Sigmoid colon (tissue), 7 donors: ENCODE measurements around the gene INTS3. TPM values are rescaled to one million over a fixed set of nuclear protein-coding genes. Genes with fewer than 3 reads are reported as not detected.

Source experiments
- DNase-seq: peaks from one replicate; pipeline ENCODE4 v3.0.0-alpha.2; 2019
- H3K27ac ChIP-seq, 4 donors: fragments of 200-600 bp; sonication (generic); one replicate each; pipeline ENCODE4 v1.5.1; 2016 to 2019; ENCODE audit warnings: mild to moderate bottlenecking in 1 of 4
- H3K27me3 ChIP-seq, 3 donors: fragments of 200-600 bp; sonication (generic); one replicate each; pipeline ENCODE4 v1.5.1; 2019; ENCODE audit warnings: mild to moderate bottlenecking in 1 of 3
- H3K36me3 ChIP-seq, 4 donors: fragments of 200-600 bp; sonication (generic); one replicate each; pipeline ENCODE4 v1.5.1; 2016 to 2019
- H3K4me1 ChIP-seq, 4 donors: fragments of 200-600 bp; sonication (generic); one replicate each; pipeline ENCODE4 v1.5.1; 2017 to 2019
- H3K4me3 ChIP-seq, 4 donors: fragments of 200-600 bp; sonication (generic); one replicate each; pipeline ENCODE4 v1.5.1; 2017 to 2019; ENCODE audit warnings: mild to moderate bottlenecking in 2 of 4, moderate library complexity in 1 of 4
- H3K9me3 ChIP-seq, 4 donors: fragments of 200-600 bp in 3 of 4; sonication (generic) in 3 of 4; one replicate each; pipeline versions ENCODE4 v1.5.1 to v1.6.1; 2013 to 2019
- EP300 ChIP-seq, 4 donors: sonication (generic); formaldehyde crosslinking; IDR thresholded peaks; one replicate each; pipeline ENCODE4 v1.6.1; 2017; ENCODE audit warnings: antibody characterized with exemption in 4 of 4
- POLR2A ChIP-seq, 2 donors: fragments of 450-650 bp; IDR thresholded peaks; one replicate each; pipeline ENCODE4 v1.6.1; 2016; ENCODE audit warnings: antibody characterized with exemption in 2 of 2, mild to moderate bottlenecking in 2 of 2, moderate library complexity in 2 of 2
- POLR2AphosphoS5 ChIP-seq, 4 donors: sonication (generic); formaldehyde crosslinking; IDR thresholded peaks; one replicate each; pipeline ENCODE4 v1.6.1; 2017; ENCODE audit warnings: antibody characterized with exemption in 4 of 4
- WGBS, 2 donors: extraction: QIAGEN DNeasy Blood & Tissue Kit; methylation state at CpG; one replicate each; pipeline ENCODE4 v1.1.7; 2013; 5-methylcytosine and 5-hydroxymethylcytosine counted together
- intact Hi-C: fragments of 100-400 bp; cut with DNase I; formaldehyde crosslinking; loops from one replicate; pipeline ENCODE4 v1.15.1; 2023
- polyA plus RNA-seq, 3 donors: library from polyadenylated mRNA; stranded (reverse); fragments of 200-250 nt; gene quantifications; one replicate each; pipeline ENCODE4 v1.2.3, GENCODE V29; 2013
- total RNA-seq, 4 donors: library from RNA; depleted of rRNA; stranded (reverse); fragments of >200 nt; gene quantifications; one replicate each; pipeline ENCODE4 v1.1.0, GENCODE V29; 2016
- TF ChIP-seq, protein P1 (sequence below), 4 experiments: fragments of 450-650 bp in 3 of 4; fragments of 200-600 bp in 1 of 4; IDR thresholded peaks; one replicate each; pipeline ENCODE4 v1.5.1; 2016 to 2019; ENCODE audit warnings: antibody characterized with exemption in 4 of 4, mild to moderate bottlenecking in 3 of 4, moderate library complexity in 2 of 4
- donor health status: healthy with polysubstance abuse.
- donor health status: Bipolar disorder and iron deficiency.
- donor health status: healthy.

The INTS3 gene
- total and polyA plus RNA-seq, 7 donors: 5.4 to 53.7 (median 31.4) TPM

DNA sequence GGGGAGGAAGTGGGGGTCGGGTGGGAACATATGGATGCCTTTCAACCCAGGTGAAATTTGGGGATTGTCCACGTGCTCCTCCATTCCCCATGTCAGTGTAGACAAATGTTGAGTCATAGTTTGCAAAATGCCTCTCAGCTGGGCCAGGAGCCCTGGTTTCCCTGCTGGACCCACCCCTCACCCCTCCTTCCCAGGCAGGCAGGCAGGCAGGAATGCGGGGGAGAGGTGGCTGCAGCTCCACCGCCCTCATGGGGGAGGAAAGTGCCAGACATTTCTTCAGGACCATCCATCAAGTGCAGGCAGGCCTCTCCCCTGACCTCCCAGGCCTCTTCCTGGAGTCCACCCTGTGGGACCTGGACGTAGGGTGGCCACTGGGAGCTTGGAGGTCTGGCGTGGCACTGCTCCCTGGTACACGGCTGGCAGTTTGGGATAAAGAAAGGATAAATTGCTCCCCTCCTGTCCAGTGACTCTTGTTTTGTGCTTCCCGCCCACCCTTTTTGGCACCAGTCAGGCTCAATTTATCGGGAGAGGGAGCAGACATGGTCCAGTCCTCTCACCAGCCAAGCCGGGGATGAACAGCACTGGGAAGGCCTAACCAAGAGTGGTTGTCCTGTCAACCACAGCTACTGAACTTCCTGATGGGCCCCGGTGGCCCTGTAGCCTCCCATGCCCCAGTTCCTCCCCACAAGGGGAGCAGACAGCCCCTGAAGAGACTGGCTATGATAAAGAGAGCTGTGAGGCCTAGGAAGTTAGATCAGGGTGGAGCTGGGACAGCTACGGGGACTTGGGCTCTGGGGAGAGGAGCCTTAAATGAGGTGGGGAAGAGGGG is 30.4 kb upstream of the INTS3 start:
- peak overlapping the region in 1 of 4 donors; percentile 19 for H3K4me3 ChIP-seq
- peaks cover 0 to 26% (median 12%) of the 10 kb centered on the region in 4 donors for H3K4me1 ChIP-seq
- peak overlapping the region; percentile 73 to 86 (median 78) for H3K27ac ChIP-seq
- TF ChIP-seq POLR2A (IDR thresholded peaks at IDR 0.05): no peak
- no peak for TF ChIP-seq EP300 (IDR thresholded peaks at IDR 0.05)
- TF ChIP-seq, protein P1, sequence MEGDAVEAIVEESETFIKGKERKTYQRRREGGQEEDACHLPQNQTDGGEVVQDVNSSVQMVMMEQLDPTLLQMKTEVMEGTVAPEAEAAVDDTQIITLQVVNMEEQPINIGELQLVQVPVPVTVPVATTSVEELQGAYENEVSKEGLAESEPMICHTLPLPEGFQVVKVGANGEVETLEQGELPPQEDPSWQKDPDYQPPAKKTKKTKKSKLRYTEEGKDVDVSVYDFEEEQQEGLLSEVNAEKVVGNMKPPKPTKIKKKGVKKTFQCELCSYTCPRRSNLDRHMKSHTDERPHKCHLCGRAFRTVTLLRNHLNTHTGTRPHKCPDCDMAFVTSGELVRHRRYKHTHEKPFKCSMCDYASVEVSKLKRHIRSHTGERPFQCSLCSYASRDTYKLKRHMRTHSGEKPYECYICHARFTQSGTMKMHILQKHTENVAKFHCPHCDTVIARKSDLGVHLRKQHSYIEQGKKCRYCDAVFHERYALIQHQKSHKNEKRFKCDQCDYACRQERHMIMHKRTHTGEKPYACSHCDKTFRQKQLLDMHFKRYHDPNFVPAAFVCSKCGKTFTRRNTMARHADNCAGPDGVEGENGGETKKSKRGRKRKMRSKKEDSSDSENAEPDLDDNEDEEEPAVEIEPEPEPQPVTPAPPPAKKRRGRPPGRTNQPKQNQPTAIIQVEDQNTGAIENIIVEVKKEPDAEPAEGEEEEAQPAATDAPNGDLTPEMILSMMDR (IDR thresholded peaks at IDR 0.05): no peak
- peak in 1 of 4 donors; percentile 34 for TF ChIP-seq POLR2AphosphoS5 (IDR thresholded peaks at IDR 0.05)
- no peaks in the 10 kb centered on the region for H3K9me3 ChIP-seq
- H3K27me3 ChIP-seq: no peaks in the 10 kb centered on the region
- H3K36me3 ChIP-seq: no peaks in the 10 kb centered on the region
- WGBS, 2 donors: 79 to 90% methylated on average over 12 of the region's 12 CpGs
- peak; percentile 82 for DNase-seq
- intact Hi-C loops: no loop called here

DNA sequence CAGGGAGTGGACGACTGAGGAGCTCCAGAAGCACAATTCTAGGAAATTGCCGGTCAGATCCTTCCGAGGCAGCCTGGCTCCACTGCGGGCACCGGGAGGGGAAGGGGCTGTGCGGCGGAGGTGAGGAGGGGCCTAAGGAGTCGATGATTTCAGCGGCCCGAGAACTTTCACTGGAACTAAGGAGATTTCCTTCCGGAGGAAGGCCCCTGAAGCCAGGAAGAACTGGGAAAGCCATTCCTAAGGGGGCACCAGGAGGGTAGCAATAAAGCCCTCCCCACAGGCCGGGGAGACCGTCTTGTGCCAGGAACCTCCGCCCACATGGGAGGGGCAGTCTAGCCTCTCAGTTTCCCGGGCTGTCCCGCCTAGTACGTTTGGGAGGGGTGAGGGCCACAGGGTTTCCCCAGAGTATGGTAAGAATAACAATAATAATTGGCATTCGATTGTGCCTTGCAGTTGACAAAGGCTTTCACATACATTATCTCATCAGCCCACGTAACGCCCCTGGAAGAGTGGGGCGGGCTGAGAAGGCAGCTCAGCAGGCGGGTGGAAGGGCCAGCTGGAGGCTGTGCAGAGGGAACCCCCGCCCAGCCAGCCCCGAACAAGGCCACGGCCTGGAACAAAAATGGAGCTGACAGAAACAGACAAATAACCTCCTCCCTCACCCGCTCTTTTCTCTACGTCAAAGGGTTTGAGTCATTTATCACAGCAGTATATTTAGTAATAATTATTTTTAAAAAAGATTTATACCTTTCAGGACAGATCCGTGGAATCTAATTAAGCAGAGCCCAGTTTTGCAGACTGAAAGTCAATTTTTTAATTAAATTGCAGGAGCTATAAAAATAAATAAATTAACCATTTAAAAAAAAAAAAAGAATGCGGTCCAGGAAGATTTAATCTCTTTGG is 29.6 kb upstream of the INTS3 start:
- Histone ChIP-seq H3K9me3 (no peaks in the 10 kb centered on the region), H3K4me3 (peak overlapping the region in 2 of 4 donors; percentile 16 to 19), H3K36me3 (no peaks in the 10 kb centered on the region), H3K27ac (peak overlapping the region; percentile 73 to 86 (median 78)), H3K4me1 (peaks cover 0 to 26% (median 12%) of the 10 kb centered on the region in 4 donors), H3K27me3 (no peaks in the 10 kb centered on the region)
- peak; percentile 81 for DNase-seq
- TF ChIP-seq EP300 (IDR thresholded peaks at IDR 0.05): no peak
- TF ChIP-seq, protein P1 (IDR thresholded peaks at IDR 0.05): no peak
- peak in 1 of 4 donors; percentile 34 for TF ChIP-seq POLR2AphosphoS5 (IDR thresholded peaks at IDR 0.05)
- TF ChIP-seq POLR2A (IDR thresholded peaks at IDR 0.05): no peak
- WGBS, 2 donors: 38 to 66% methylated on average over 29 of the region's 29 CpGs
- intact Hi-C loops: no loop called here

DNA sequence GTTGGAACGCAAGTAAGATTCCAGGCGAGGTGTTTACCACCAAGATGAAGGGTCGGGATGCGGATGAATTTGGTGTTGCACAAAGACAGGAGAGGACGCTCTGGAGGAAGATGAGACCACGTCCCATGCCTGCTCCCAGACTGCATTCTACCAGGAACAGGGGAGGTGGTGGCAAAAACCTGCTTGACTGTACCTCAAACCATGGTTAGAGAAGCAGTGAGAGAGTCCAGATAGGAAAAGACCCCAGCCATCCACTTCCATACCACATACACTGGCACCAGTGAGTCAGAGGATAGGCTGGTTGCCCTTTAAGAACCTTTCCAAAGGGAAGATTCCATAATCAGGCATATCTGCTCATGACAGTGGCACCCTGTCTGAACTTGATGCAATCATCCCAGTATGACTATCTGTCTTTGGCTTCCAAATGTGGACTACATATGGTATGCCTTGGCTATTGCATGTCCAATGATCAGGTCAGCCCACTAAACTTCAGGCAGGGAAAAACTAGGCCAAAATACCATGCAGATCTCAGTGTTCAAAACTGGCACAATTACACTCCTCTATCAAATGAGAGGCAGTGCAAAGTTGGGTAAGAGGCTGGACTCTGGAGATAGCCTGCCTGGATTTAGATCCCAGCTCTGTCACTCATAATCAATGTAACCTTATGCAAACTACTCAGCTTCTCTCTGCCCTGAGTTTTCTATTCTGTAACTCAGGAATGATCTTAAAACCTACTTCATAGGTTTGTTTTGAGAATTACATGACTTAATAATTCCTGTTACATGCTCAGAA is 28.7 kb upstream of the INTS3 start:
- TF ChIP-seq EP300 (IDR thresholded peaks at IDR 0.05): no peak
- TF ChIP-seq POLR2A (IDR thresholded peaks at IDR 0.05): no peak
- TF ChIP-seq, protein P1 (IDR thresholded peaks at IDR 0.05): no peak
- no peak for TF ChIP-seq POLR2AphosphoS5 (IDR thresholded peaks at IDR 0.05)
- Histone ChIP-seq H3K4me1 (peaks cover 0 to 26% (median 12%) of the 10 kb centered on the region in 4 donors), H3K36me3 (no peaks in the 10 kb centered on the region), H3K4me3 (no peak overlapping the region), H3K9me3 (no peaks in the 10 kb centered on the region), H3K27ac (peak overlapping the region; percentile 39 to 86 (median 78)), H3K27me3 (no peaks in the 10 kb centered on the region)
- DNase-seq: no peak
- WGBS, 2 donors: 95 to 96% methylated on average over 6 of the region's 6 CpGs
- intact Hi-C loops: no loop called here

DNA sequence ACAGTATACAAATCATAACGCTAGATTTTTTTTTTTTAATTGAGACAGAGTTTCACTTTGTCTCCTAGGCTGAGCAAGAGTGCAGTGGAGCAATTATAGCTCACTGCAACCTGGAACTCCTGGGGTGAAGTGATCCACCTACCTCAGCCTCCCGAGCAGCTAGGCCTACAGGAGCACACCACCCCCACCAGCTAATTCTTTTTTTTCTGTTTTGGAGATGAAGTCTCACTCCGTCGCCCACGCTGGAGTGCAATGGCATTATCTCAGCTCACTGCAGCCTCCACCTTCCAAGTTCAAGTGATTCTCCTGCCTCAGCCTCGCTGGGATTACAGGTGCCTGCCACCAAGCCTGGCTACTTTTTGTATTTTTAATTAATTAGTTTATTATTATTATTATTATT is 28.1 kb upstream of the INTS3 start:
- H3K27ac ChIP-seq: peak overlapping the region in 2 of 4 donors; percentile 83 to 86
- intact Hi-C loops: no loop called here
- no peak overlapping the region for H3K4me3 ChIP-seq
- no peaks in the 10 kb centered on the region for H3K27me3 ChIP-seq
- H3K9me3 ChIP-seq: no peaks in the 10 kb centered on the region
- DNase-seq: no peak
- 87 to 90% methylated on average over 6 of the region's 6 CpGs for WGBS, 2 donors
- TF ChIP-seq EP300 (IDR thresholded peaks at IDR 0.05): no peak
- TF ChIP-seq, protein P1 (IDR thresholded peaks at IDR 0.05): no peak
- TF ChIP-seq POLR2A (IDR thresholded peaks at IDR 0.05): no peak
- no peak for TF ChIP-seq POLR2AphosphoS5 (IDR thresholded peaks at IDR 0.05)
- H3K36me3 ChIP-seq: no peaks in the 10 kb centered on the region
- peaks cover 0 to 26% (median 12%) of the 10 kb centered on the region in 4 donors for H3K4me1 ChIP-seq
